OCI-LY7 (cell line): Measurements from ENCODE around the gene ARTN. TPM values are rescaled to one million over a fixed set of nuclear protein-coding genes. Genes with fewer than 3 reads are reported as not detected.

Source experiments
- BruUV-seq: library from RNA; stranded (reverse); fragments of 400-500 nt; replicated peaks from 2 replicates; lab custom pipeline; 2021; lab: Mats Ljungman, UMichigan
- CTCF ChIA-PET: fragments of 300-600 bp; sonication (Branson Sonifier 250); formaldehyde crosslinking; loops from one replicate; lab custom pipeline; 2022; ENCODE audit warnings: antibody characterized with exemption; ENCODE audit not compliant: unreplicated experiment; lab: Charles Lee
- POLR2A ChIA-PET: fragments of 300-600 bp; sonication (Branson Sonifier 250); formaldehyde crosslinking; loops from one replicate; lab custom pipeline; 2022; ENCODE audit warnings: antibody characterized with exemption; lab: Charles Lee
- DNase-seq: peaks from one replicate; pipeline ENCODE4 v3.0.0-alpha.2; 2015; ENCODE audit warnings: low spot score
- H2AFZ ChIP-seq: fragments of 200-600 bp; sonication (generic), shearing (Covaris generic); 2 replicates; pipeline ENCODE4 v1.6.1; 2014; ENCODE audit warnings: mild to moderate bottlenecking, antibody characterized with exemption, low read length, moderate library complexity
- H3K27ac ChIP-seq: fragments of 200-600 bp; sonication (generic); 2 replicates; pipeline ENCODE4 v1.5.1; 2014; ENCODE audit warnings: mixed run types, low read depth, mild to moderate bottlenecking, moderate library complexity, low read length, inconsistent platforms; ENCODE audit not compliant: poor library complexity, severe bottlenecking
- H3K36me3 ChIP-seq: fragments of 200-600 bp; sonication (generic); 2 replicates; pipeline ENCODE4 v1.6.1; 2014; ENCODE audit warnings: mild to moderate bottlenecking, antibody characterized with exemption, low read length, moderate library complexity, mixed read lengths; ENCODE audit not compliant: insufficient read depth
- H3K4me1 ChIP-seq: fragments of 200-600 bp; sonication (generic); 2 replicates; pipeline ENCODE4 v1.5.1; 2014; ENCODE audit warnings: mild to moderate bottlenecking, low read length; ENCODE audit not compliant: insufficient read depth, poor library complexity, severe bottlenecking
- H3K4me2 ChIP-seq: fragments of 200-600 bp; sonication (generic); 2 replicates; pipeline ENCODE4 v1.6.1; 2014; ENCODE audit warnings: mild to moderate bottlenecking, low read length
- H3K4me3 ChIP-seq: fragments of 200-600 bp; sonication (generic); 2 replicates; pipeline ENCODE4 v1.5.1; 2014; ENCODE audit warnings: mild to moderate bottlenecking, low read depth, low read length; ENCODE audit not compliant: poor library complexity, severe bottlenecking
- H3K79me2 ChIP-seq: fragments of 200-600 bp; sonication (generic); 2 replicates; pipeline ENCODE4 v1.6.1; 2016; ENCODE audit warnings: low read depth, mild to moderate bottlenecking, low read length, moderate library complexity, mixed read lengths; ENCODE audit not compliant: insufficient read depth
- H3K9me2 ChIP-seq: fragments of 200-600 bp; sonication (generic); 2 replicates; pipeline ENCODE4 v1.6.1; 2016; ENCODE audit warnings: mild to moderate bottlenecking, low read length, mixed read lengths; ENCODE audit not compliant: insufficient read depth
- H3K9me3 ChIP-seq: fragments of 200-600 bp; sonication (generic); 2 replicates; pipeline ENCODE4 v1.6.1; 2014; ENCODE audit warnings: mild to moderate bottlenecking, mixed run types, low read length, mixed read lengths
- H4K20me1 ChIP-seq: fragments of 200-600 bp; sonication (generic); 2 replicates; pipeline ENCODE4 v1.6.1; 2014; ENCODE audit warnings: mild to moderate bottlenecking, antibody characterized with exemption, low read length, moderate library complexity, mixed read lengths; ENCODE audit not compliant: insufficient read depth
- CTCF ChIP-seq: fragments of 200-600 bp; sonication (generic); conservative IDR thresholded peaks from 2 replicates; pipeline ENCODE4 v1.5.1; 2014; ENCODE audit warnings: mild to moderate bottlenecking, antibody characterized with exemption, low read length, moderate library complexity, mixed read lengths
- EZH2phosphoT487 ChIP-seq: fragments of 200-600 bp; sonication (generic); IDR thresholded peaks from 2 replicates; pipeline ENCODE4 v1.6.1; 2018; ENCODE audit warnings: low read depth, borderline replicate concordance, mild to moderate bottlenecking, mixed run types, antibody characterized with exemption, low read length, moderate library complexity, mixed read lengths
- intact Hi-C: fragments of 100-400 bp; cut with micrococcal nuclease; formaldehyde crosslinking; loops from one replicate; pipeline ENCODE4 v1.10.0; 2022; ENCODE audit not compliant: unreplicated experiment
- total RNA-seq, 2 experiments: library from RNA; depleted of rRNA in 1 of 2; stranded (reverse); fragments of >200 nt in 1 of 2; shearing (Covaris generic) in 1 of 2; gene quantifications; 2 replicates each; pipeline ENCODE4 v1.2.3, GENCODE V29; 2014 to 2022

ARTN gene
- total RNA-seq, 2 experiments from 2014 or later: 0.44 to 1.2 TPM

GRCh38 chr1:43962324-43962723 is 28.7 kb downstream of the ARTN start:
- ChIA-PET POLR2A (no interaction called here), CTCF (no interaction called here)
- intact Hi-C loops: no loop called here
- H3K4me1 ChIP-seq: no peaks in the 10 kb centered on the region
- no peaks in the 10 kb centered on the region for H3K9me2 ChIP-seq
- H2AFZ ChIP-seq: no peak overlapping the region
- H3K4me2 ChIP-seq: no peak overlapping the region
- no peak overlapping the region for H3K4me3 ChIP-seq
- H4K20me1 ChIP-seq: no peaks in the 10 kb centered on the region; the same call in 1 of the 2 replicates
- H3K79me2 ChIP-seq: no peaks in the 10 kb centered on the region
- peaks cover 17% of the 10 kb centered on the region; the same call in 1 of the 2 replicates for H3K36me3 ChIP-seq
- H3K9me3 ChIP-seq: no peaks in the 10 kb centered on the region
- DNase-seq: no peak
- no TSS peak for BruUV-seq
- TF ChIP-seq CTCF (no peak), EZH2phosphoT487 (no peak)
- H3K27ac ChIP-seq: no peak overlapping the region

GRCh38 chr1:43963006-43963405 is 29.4 kb downstream of the ARTN start:
- Histone ChIP-seq H3K4me1 (no peaks in the 10 kb centered on the region), H2AFZ (no peak overlapping the region), H3K36me3 (peaks cover 11% of the 10 kb centered on the region; the same call in 1 of the 2 replicates), H3K4me2 (no peak overlapping the region), H4K20me1 (no peaks in the 10 kb centered on the region), H3K9me2 (no peaks in the 10 kb centered on the region), H3K4me3 (no peak overlapping the region), H3K27ac (no peak overlapping the region), H3K9me3 (no peaks in the 10 kb centered on the region), H3K79me2 (no peaks in the 10 kb centered on the region)
- no TSS peak for BruUV-seq
- POLR2A ChIA-PET: no interaction called here
- DNase-seq: no peak
- intact Hi-C loops: no loop called here
- TF ChIP-seq CTCF (no peak), EZH2phosphoT487 (no peak)
- CTCF ChIA-PET: no interaction called here

GRCh38 chr1:43963890-43964289 is 30.3 kb downstream of the ARTN start:
- H4K20me1 ChIP-seq: no peaks in the 10 kb centered on the region
- no peaks in the 10 kb centered on the region for H3K9me3 ChIP-seq
- no peaks in the 10 kb centered on the region for H3K9me2 ChIP-seq
- H3K27ac ChIP-seq: no peak overlapping the region
- H3K36me3 ChIP-seq: peaks cover 7% of the 10 kb centered on the region; the same call in 1 of the 2 replicates
- H3K4me2 ChIP-seq: no peak overlapping the region
- CTCF ChIA-PET: interaction anchor here (0.7 kb wide), 1 partner anchor 77 kb away, joined by 4 read pairs; no protein-coding TSS in a partner anchor
- H2AFZ ChIP-seq: no peak overlapping the region
- DNase-seq: no peak
- BruUV-seq: no TSS peak
- H3K4me3 ChIP-seq: no peak overlapping the region
- no peak for TF ChIP-seq CTCF
- TF ChIP-seq EZH2phosphoT487: no peak
- H3K79me2 ChIP-seq: no peaks in the 10 kb centered on the region
- intact Hi-C loops: no loop called here
- POLR2A ChIA-PET: no interaction called here
- no peaks in the 10 kb centered on the region for H3K4me1 ChIP-seq
